PFSK-1 (cell line): ENCODE measurements around the gene PTPRN2.

Experiments
- POLR2AphosphoS5 ChIP-seq: IDR thresholded peaks from 2 replicates; pipeline ENCODE4 v1.6.1; 2012; ENCODE audit warnings: low read depth, mild to moderate bottlenecking, control low read depth, low read length, moderate library complexity
- SIN3A ChIP-seq: IDR thresholded peaks from 2 replicates; pipeline ENCODE4 v1.6.1; 2012; ENCODE audit warnings: mild to moderate bottlenecking, low read length, moderate library complexity, borderline replicate concordance; ENCODE audit not compliant: insufficient read depth
- TAF1 ChIP-seq: IDR thresholded peaks from 2 replicates; pipeline ENCODE4 v1.6.1; 2012; ENCODE audit warnings: low read length, control low read depth, borderline replicate concordance; ENCODE audit not compliant: insufficient read depth
- TF ChIP-seq, protein P1 (sequence below), 2 experiments: IDR thresholded peaks; 2 replicates each; pipeline versions ENCODE4 v1.6.1 to v1.8.0; 2011 to 2012; ENCODE audit warnings: low read depth in 2 of 2, low read length in 2 of 2, control low read depth in 1 of 2, inconsistent platforms in 1 of 2, mild to moderate bottlenecking in 1 of 2, moderate library complexity in 1 of 2; ENCODE audit not compliant: insufficient read depth in 1 of 2

DNA sequence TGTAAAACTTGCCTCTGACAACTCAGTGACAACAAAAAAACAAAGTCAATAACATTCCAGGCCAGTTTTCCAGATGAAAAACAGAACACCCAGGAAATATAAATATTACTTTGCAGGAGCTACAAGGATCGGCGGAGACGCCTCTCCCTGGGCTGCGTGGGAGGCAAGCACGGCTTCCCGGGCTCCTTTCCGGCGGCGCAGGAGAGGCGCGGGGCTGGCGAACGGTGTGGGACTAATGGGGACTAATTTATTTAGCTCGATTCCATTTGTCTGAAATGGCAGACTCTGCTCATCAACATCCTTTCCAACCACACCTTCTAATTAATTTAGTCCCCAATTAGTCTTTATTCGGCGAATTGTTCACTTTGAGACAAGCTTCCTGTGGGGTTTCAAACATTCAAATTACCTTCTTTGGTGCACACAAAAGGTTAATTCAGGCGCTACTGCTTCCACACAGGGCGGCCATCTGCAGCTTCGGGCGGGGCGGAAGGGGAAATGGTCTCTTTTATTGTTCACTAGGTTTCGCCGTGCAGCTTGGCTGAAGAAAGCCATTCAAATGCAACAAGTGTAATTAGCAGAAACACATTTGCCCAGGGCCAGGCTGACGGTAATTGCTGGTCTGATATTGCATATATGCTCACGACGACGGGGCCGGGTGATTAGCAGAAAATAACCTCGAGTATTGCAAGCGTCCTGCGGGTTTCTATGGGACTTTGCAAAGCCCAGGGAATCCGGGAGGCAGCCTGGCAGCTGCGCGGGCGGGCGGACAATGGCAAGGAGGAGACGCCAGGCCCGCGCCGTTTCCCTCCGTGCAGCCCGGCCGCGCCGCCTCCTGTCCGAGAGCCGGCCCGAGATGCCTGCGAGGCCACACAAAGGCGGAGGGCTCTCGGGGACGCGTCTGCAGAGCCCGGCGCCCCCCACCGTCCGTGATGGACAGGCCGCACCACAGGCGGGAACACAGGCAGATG is 270.1 kb downstream of the PTPRN2 start:
- TF ChIP-seq POLR2AphosphoS5 (no peak), TAF1 (no peak), SIN3A (no peak)
- TF ChIP-seq, protein P1, sequence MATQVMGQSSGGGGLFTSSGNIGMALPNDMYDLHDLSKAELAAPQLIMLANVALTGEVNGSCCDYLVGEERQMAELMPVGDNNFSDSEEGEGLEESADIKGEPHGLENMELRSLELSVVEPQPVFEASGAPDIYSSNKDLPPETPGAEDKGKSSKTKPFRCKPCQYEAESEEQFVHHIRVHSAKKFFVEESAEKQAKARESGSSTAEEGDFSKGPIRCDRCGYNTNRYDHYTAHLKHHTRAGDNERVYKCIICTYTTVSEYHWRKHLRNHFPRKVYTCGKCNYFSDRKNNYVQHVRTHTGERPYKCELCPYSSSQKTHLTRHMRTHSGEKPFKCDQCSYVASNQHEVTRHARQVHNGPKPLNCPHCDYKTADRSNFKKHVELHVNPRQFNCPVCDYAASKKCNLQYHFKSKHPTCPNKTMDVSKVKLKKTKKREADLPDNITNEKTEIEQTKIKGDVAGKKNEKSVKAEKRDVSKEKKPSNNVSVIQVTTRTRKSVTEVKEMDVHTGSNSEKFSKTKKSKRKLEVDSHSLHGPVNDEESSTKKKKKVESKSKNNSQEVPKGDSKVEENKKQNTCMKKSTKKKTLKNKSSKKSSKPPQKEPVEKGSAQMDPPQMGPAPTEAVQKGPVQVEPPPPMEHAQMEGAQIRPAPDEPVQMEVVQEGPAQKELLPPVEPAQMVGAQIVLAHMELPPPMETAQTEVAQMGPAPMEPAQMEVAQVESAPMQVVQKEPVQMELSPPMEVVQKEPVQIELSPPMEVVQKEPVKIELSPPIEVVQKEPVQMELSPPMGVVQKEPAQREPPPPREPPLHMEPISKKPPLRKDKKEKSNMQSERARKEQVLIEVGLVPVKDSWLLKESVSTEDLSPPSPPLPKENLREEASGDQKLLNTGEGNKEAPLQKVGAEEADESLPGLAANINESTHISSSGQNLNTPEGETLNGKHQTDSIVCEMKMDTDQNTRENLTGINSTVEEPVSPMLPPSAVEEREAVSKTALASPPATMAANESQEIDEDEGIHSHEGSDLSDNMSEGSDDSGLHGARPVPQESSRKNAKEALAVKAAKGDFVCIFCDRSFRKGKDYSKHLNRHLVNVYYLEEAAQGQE (IDR thresholded peaks at IDR 0.05; ENCODE audit: insufficient read depth in 1 of 2, low read depth in 2 of 2, low read length in 2 of 2) = no peak
